Anterior cingulate cortex (tissue), 58 donors: ENCODE results near the gene ASB4.
"Not testable (repeated sequence)": the region's sequence is repeated elsewhere in the genome, so short reads cannot be mapped to it uniquely, and the experiment has no call there.

Experiments
- DNase-seq, 58 donors: peaks; one replicate each; lab custom pipeline; 2025; lab: John Stamatoyannopoulos, UW

ASB4 gene

DNA sequence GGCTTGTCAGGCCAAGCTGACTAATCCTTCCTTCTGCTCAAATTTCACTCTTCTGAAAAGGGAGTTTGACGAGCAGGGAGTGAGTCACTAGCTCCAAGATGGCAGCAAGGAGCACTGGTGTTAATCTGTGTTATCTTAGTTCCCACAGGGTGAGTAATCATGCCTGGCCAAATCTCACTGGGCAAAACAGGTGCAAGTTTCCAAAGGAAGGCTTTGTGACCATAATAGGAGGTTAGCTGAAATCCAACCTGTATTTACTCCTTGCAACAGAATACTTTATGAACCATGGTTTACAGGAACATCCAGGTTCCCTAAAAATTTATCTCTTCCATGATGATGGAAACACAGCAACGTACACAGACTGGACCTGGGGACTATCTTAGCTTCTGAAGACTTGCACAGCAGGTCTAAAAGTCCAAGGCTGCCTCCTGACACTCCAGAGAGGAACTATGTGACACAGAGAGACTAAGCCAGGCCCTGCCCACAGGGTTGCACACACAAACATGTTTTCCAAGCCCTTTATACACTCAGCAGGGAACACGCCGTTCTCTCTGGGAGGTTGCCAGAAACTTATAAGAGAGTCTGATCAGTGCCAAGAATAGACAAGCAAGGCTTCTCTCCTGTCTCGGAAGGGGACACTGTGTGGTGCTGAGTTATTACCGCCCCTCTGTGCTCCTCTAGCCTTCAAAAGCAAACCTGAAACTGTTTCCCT lies 64.2 kb downstream of the ASB4 start:
- DNase-seq = peak in 53 of 58 donors; percentile 11 to 94 (median 70)

- no peak for DNase-seq
Measured at GRCh38 chr7:95550546-95550945, 64.8 kb downstream of the ASB4 start.

DNA sequence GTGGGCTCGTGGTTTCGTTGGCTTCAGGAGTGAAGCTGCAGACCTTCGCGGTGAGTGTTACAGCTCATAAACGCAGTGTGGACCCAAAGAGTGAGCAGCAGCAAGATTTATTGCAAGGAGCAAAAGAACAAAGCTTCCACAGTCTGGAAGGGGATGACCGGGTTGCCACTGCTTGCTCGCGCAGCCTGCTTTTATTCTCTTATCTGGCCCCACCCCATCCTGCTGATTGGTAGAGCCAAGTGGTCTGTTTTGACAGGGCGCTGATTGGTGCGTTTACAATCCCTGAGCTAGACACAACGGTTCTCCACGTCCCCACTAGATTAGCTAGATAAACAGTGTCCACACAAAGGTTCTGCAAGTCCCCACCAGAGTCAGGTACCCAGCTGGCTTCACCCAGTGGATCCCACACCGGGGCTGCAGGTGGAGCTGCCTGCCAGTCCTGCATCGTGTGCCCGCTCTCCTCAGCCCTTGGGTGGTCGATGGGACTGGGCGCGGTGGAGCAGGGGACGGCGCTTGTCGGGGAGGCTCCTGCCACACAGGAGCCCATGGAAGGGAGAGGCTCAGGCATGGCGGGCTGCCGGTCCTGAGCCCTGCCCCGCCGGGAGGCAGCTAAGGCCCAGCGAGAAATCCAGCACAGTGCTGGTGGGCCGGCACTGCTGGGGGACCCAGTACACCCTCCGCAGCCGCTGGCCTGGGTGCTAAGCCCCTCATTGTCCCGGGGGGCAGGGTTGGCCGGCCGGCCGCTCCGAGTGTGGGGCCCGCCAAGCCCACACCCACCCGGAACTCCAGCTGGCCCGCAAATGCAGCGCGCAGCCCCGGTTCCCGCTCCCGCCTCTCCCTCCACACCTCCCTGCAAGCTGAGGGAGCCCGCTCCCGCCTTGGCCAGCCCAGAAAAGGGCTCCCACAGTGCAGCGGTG lies 66.5 kb downstream of the ASB4 start:
- DNase-seq = not testable (repeated sequence)

GRCh38 chr7:95553939-95554338 lies 68.2 kb downstream of the ASB4 start:
- DNase-seq = no peak

DNA sequence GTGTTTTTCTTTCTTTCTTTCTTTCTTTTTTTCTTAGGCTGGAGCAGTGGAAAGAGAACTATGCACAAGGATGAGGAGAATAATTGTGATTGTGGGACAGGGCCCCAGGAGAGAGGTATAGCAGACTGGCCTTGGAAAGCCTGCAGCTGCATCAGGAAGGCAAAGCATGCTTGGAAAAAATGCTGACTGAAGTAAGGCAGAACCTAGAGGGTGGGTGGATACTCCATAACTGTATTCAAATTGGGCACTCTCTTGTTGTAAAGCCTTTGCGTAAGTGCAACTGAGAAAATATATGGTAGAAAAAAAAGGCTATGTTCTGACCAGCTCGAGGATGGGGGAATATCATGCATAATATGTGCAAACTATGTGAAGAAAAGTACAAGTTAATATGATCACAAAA lies 71.0 kb downstream of the ASB4 start:
- DNase-seq = no peak

DNA sequence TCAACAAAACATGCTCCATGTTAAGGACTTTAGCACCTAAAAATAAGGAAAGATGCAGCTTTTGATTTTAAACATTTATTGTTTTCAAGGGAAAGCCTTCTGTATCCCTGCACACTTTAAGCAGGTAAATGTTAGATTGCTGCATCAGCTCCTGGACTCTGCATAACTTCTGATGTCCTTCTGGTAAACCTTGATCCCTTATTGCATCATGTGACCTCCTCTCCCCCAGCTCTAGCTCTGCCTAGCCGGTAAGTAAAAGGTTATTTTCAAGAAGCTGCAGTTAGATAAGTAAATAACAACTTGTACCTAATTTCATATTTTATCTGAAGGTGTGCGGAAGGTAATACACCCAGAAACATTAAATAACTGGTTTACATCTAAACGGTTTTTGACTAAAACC lies 73.1 kb downstream of the ASB4 start:
- no peak for DNase-seq

DNA sequence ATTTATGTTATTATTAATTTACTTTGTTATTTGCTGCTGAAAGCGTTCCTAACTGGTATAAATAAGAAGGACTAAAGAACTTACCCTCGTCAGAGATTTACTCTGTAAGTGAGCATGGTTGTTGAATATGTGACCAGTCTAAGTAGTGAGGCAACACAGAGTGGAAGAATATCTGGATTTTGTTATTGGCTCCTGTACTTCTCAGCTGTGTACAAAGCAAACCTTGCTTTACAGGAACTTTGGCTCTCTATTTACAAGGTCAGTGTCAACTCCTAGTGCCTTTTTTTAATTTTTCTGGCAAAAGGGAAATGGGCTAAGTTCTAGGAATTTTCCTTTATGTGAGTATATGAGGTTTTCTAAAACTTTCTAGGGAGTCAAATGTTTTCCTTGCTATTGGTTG lies 74.9 kb downstream of the ASB4 start:
- no peak for DNase-seq

- no peak for DNase-seq
Measured at GRCh38 chr7:95569720-95570119, 84.0 kb downstream of the ASB4 start.

DNA sequence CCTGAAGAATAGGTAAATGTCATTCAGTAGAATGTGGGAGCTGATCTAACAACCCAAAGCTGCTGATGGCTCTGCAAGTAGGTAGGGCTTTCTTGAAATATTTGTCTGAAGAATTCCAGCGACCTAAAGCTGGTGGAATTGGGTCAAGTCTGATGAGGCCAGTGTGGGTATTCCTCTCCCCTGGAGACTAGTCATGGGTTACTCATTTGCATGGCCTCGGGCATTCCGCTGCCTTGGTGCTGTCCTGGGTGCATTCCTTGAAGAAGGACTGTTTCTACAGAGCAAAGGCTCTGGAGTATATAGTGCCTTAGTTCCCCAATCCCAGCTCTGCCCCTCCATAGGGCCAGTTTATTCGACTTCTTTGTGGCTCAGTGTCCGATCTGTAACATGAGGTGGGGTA lies 91.4 kb downstream of the ASB4 start:
- DNase-seq = no peak

DNA sequence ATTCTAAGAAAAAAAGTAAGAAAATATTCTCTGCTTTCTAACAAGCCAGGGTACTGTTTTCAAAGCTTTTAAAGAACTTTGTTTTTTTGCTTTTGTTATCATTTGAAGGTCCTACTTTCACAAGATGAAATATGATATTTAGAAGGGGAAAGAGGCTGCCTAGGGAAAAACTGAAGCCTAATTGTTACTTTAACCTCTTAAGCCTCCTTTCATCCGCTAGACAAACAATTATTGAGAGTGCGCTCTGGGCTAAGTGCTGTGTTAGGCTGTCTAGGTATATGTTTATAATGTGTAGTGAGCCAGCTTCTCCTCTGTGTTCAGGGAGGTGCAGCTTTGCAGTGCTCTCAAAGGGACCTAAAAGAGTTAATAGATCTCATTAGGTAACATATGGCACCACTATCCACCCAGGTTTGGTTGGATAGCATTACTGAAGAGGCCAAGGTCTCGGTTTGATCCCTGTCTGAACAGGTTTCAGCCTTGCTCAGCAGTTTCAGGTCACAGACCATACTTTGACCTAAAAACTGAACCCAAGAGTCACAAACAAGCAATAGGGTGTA lies 92.6 kb downstream of the ASB4 start:
- DNase-seq = no peak

DNA sequence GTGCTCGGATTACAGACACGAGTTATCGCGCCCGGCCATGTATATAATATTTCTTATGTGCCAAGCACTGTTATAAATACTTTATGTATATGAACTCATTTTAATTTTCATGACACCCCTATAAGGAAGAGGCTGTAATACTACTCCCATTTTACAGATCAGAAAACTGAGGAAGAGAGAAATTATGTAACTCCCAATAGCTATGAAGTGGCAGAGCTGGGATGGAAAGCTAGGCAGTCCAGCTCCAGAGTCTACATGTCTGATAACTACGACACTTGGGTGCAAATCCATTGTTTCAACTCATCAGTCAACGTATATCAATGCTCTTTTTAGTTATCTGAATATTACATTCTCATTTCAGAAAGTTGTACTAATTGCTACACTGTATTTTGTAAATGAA lies 93.6 kb downstream of the ASB4 start:
- DNase-seq = no peak

GRCh38 chr7:95581467-95581866 lies 95.7 kb downstream of the ASB4 start:
- no peak for DNase-seq

DNA sequence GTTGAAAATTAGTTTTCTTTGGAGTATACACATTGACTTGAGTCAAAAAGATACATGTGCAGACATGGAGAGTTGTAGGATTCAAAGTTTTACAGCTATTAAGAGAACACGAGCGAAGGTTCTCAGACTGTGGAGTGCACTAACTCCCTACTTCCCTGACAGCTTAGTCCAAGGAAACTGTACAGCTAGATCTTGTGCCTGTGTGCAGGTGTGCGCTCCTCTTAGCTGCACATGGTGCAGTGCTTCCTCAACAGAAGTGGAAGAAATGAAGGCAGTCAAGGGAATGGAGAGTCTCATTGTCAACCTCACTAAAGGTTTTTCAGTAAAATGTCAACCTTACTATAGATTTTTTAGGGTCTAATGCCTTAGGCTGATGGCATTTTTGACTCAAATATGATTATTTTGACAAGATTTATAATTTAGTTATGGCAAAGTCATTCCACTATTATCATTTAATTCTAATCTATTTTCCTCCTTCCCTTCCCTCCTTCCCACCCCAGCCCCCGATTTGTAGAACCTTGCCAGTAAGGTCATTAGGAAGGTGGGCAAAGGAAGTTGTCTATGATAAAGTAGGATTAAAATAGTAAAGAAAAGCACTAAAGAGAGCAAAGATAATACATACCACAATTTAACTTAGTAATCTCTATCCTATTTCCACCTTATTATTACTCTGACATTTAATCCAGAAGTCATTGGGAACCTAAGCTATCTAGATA lies 97.0 kb downstream of the ASB4 start:
- no peak for DNase-seq

- no peak for DNase-seq
Measured at GRCh38 chr7:95583834-95584621, 98.3 kb downstream of the ASB4 start.

- no peak for DNase-seq
Measured at GRCh38 chr7:95584769-95585425, 99.2 kb downstream of the ASB4 start.

- no peak for DNase-seq
Measured at GRCh38 chr7:95585426-95585789, 99.7 kb downstream of the ASB4 start.

DNA sequence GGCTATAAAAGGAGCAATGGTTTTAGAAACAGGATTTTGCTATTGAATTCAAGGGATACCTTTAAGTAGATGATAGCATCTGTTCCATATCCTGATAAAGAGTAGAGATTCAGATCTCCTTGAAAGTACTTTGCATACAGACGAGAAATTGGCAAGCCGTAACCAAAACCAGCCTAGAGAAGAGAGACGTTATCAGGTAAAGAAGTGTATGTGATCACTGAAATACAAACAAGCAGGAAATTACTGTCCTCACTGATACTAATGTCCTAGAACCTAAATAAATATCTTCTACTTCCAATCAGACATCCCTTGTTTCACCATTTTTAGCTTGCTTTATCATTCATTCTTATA lies 101.2 kb downstream of the ASB4 start:
- no peak for DNase-seq

GRCh38 chr7:95589031-95589430 lies 103.3 kb downstream of the ASB4 start:
- no peak for DNase-seq

GRCh38 chr7:95589766-95590165 lies 104.0 kb downstream of the ASB4 start:
- DNase-seq = no peak
